HepG2 (cell line): Measurements from ENCODE around the gene UBQLN1. TPM values are rescaled to one million over a fixed set of nuclear protein-coding genes. Genes with fewer than 3 reads are reported as not detected.
A peak's percentile ranks its signal among the peaks of the same experiment; 100 is the strongest.

ENCODE experiments used
- AHR ChIP-seq: IDR thresholded peaks from 2 replicates; pipeline ENCODE4 v1.6.1; 2018; ENCODE audit warnings: missing genetic modification reagents, missing compliant biosample characterization
- CENPBD1 ChIP-seq: sonication (generic); formaldehyde crosslinking; IDR thresholded peaks from 2 replicates; pipeline ENCODE4 v1.8.0; 2022; ENCODE audit warnings: missing genetic modification reagents, low read depth, mild to moderate bottlenecking, borderline replicate concordance
- HMGA1 ChIP-seq: sonication (generic); formaldehyde crosslinking; conservative IDR thresholded peaks from 2 replicates; pipeline ENCODE4 v1.4.0; 2020; ENCODE audit warnings: missing genetic modification reagents
- JUN ChIP-seq: sonication (generic); formaldehyde crosslinking; IDR thresholded peaks from 2 replicates; pipeline ENCODE4 v1.4.0; 2020; ENCODE audit warnings: mild to moderate bottlenecking, missing genetic modification reagents
- KDM1A ChIP-seq: IDR thresholded peaks from 2 replicates; pipeline ENCODE4 v1.6.1; 2016; ENCODE audit warnings: missing compliant biosample characterization
- LCORL ChIP-seq, 2 experiments: fragments of 450-650 bp in 1 of 2; sonication (generic) in 1 of 2; formaldehyde crosslinking in 1 of 2; IDR thresholded peaks; 2 replicates each; pipeline versions ENCODE4 v1.5.0 to v1.6.1; 2017 to 2020; ENCODE audit warnings: antibody characterized with exemption in 1 of 2, missing genetic modification reagents in 1 of 2
- MTA1 ChIP-seq: sonication (generic); formaldehyde crosslinking; IDR thresholded peaks from 2 replicates; pipeline ENCODE4 v1.4.0; 2020; ENCODE audit warnings: missing genetic modification reagents, mild to moderate bottlenecking, borderline replicate concordance
- MXD1 ChIP-seq: sonication (generic); formaldehyde crosslinking; IDR thresholded peaks from 2 replicates; pipeline ENCODE4 v1.4.0; 2020; ENCODE audit warnings: mild to moderate bottlenecking, missing genetic modification reagents
- PITX1 ChIP-seq: sonication (generic); formaldehyde crosslinking; IDR thresholded peaks from 2 replicates; pipeline ENCODE4 v1.5.1; 2020; ENCODE audit warnings: mild to moderate bottlenecking, missing genetic modification reagents
- POLR2AphosphoS2 ChIP-seq: IDR thresholded peaks from 2 replicates; pipeline ENCODE4 v1.6.1; 2011; ENCODE audit warnings: low read depth, low read length, improper control_type of control experiment
- REPIN1 ChIP-seq: sonication (generic); formaldehyde crosslinking; IDR thresholded peaks from 2 replicates; pipeline ENCODE4 v1.8.0; 2022; ENCODE audit warnings: missing genetic modification reagents, low read depth, mild to moderate bottlenecking, borderline replicate concordance
- SRSF4 ChIP-seq: fragments of 200-400 bp; formaldehyde crosslinking; IDR thresholded peaks from one replicate; pipeline ENCODE4 v1.6.1; 2018; ENCODE audit warnings: mild to moderate bottlenecking, low read depth, low read length, moderate library complexity; ENCODE audit not compliant: poor library complexity, severe bottlenecking
- SYNCRIP ChIP-seq: fragments of 200-400 bp; formaldehyde crosslinking; IDR thresholded peaks from 2 replicates; pipeline ENCODE4 v1.6.1; 2018; ENCODE audit warnings: mild to moderate bottlenecking, low read depth, low read length; ENCODE audit not compliant: insufficient read depth
- ZMYM3 ChIP-seq: sonication (generic); formaldehyde crosslinking; IDR thresholded peaks from 2 replicates; pipeline ENCODE4 v1.5.1; 2020; ENCODE audit warnings: mild to moderate bottlenecking, missing genetic modification reagents
- ZNF24 ChIP-seq: fragments of 450-650 bp; IDR thresholded peaks from 2 replicates; pipeline ENCODE4 v1.6.1; 2017; ENCODE audit warnings: antibody characterized with exemption, mild to moderate bottlenecking
- ZNF318 ChIP-seq: sonication (generic); formaldehyde crosslinking; IDR thresholded peaks from 2 replicates; pipeline ENCODE4 v1.4.0; 2020; ENCODE audit warnings: mild to moderate bottlenecking, missing genetic modification reagents
- ZNF431 ChIP-seq: sonication (generic); formaldehyde crosslinking; IDR thresholded peaks from 2 replicates; pipeline ENCODE4 v1.9.0; 2022; ENCODE audit warnings: missing genetic modification reagents, low read depth, mild to moderate bottlenecking, borderline replicate concordance
- ZUFSP ChIP-seq: sonication (generic); formaldehyde crosslinking; IDR thresholded peaks from 2 replicates; pipeline ENCODE4 v1.9.0; 2021; ENCODE audit warnings: missing genetic modification reagents, mild to moderate bottlenecking, borderline replicate concordance
- polyA plus RNA-seq, 8 experiments: library from polyadenylated mRNA; depleted of rRNA in 3 of 8; stranded (reverse) in 7 of 8; unstranded in 1 of 8; fragments of >200 nt; fragmentation: Illumina TruSeq in 4 of 8; extraction: Trizol in 4 of 8; gene quantifications; 2 replicates each; pipeline versions ENCODE4 v1.2.1 to v1.2.3, GENCODE V29; 2011 to 2016; ENCODE audit warnings: low read depth in 4 of 8, missing spikeins in 1 of 8, mixed read lengths in 1 of 8; ENCODE audit not compliant: insufficient read depth in 1 of 8
- total RNA-seq, 5 experiments: library from RNA; depleted of rRNA; stranded (reverse); fragments of >200 nt; fragmentation: Illumina TruSeq; extraction: Trizol; gene quantifications; 2 replicates each; pipeline ENCODE4 v1.2.3, GENCODE V29; 2016; ENCODE audit warnings: low read depth in 1 of 5

UBQLN1 gene
- total and polyA plus RNA-seq, 2 of the 13 experiments (the other 11 are each of a cell fraction or from before 2014, with no cell fraction given): 78.1 to 83.8 TPM

- TF ChIP-seq PITX1 (CRISPR knock-in tag) (no peak; the same call in none of the 2 replicates), ZNF431 (CRISPR knock-in tag) (no peak), ZUFSP (CRISPR knock-in tag) (no peak), REPIN1 (peak; percentile 46; the same call in 1 of the 2 replicates), LCORL (IDR thresholded peaks at IDR 0.05) (no peak), LCORL (CRISPR knock-in tag; IDR thresholded peaks at IDR 0.05) (peak; percentile 75), AHR (no peak; the same call in 1 of the 2 replicates), SRSF4 (no peak), HMGA1 (CRISPR knock-in tag) (no peak), JUN (no peak; the same call in none of the 2 replicates), KDM1A (CRISPR knock-in tag) (no peak), POLR2AphosphoS2 (no peak), ZMYM3 (CRISPR knock-in tag) (no peak), CENPBD1 (CRISPR knock-in tag) (no peak), ZNF24 (no peak), MXD1 (CRISPR knock-in tag) (peak; percentile 87; the same call in 1 of the 2 replicates), SYNCRIP (no peak), MTA1 (peak; percentile 84), ZNF318 (no peak)
These were observed at the start of gene UBQLN1 (continued) for GRCh38 chr9:83707768-83708514.
